ENCODE results near the gene NCEH1. TPM values are rescaled to one million over a fixed set of nuclear protein-coding genes. Genes with fewer than 3 reads are reported as not detected.
A peak's percentile ranks its signal among the peaks of the same experiment; 100 is the strongest.

NCEH1 gene
- polyA plus RNA-seq, 3 donors = 8.6 to 23.9 (median 20.7) TPM

- peak overlapping the region in 2 of 7 donors; percentile 16 to 71 for H3K27ac Mint-ChIP-seq
- Histone ChIP-seq H2AFZ (ENCODE audit: insufficient read depth, low read depth, low read length, poor library complexity, severe bottlenecking) (no peak overlapping the region), H3K9ac (ENCODE audit: insufficient read depth, low read length, poor library complexity, severe bottlenecking) (no peak overlapping the region), H3K4me1 (ENCODE audit: control insufficient read depth in 1 of 2, insufficient read depth in 2 of 2, low read length in 2 of 2) (peaks cover 13 to 24% of the 10 kb centered on the region in 2 donors), H3K4me2 (replicated peaks; ENCODE audit: extremely low read depth, low read length, poor library complexity, severe bottlenecking) (no peak overlapping the region), H3K27ac (ENCODE audit: low read depth in 1 of 2, low read length in 2 of 2) (no peak overlapping the region), H3K79me2 (ENCODE audit: insufficient read depth, low read length) (peaks cover 60% of the 10 kb centered on the region), H4K20me1 (ENCODE audit: insufficient read depth, low read length) (no peaks in the 10 kb centered on the region), H3K27me3 (ENCODE audit: control insufficient read depth in 2 of 2, insufficient read depth in 2 of 2, low read length in 2 of 2) (no peaks in the 10 kb centered on the region), H3K4me3 (replicated peaks in 1 of 3; ENCODE audit: low read depth in 2 of 3, low read length in 3 of 3) (no peak overlapping the region), H3K36me3 (replicated peaks in 1 of 2; ENCODE audit: control insufficient read depth in 1 of 2, insufficient read depth in 2 of 2, low read length in 2 of 2) (peaks cover 10 to 21% of the 10 kb centered on the region in 2 donors), H3K9me3 (replicated peaks in 1 of 2; ENCODE audit: control insufficient read depth in 1 of 2, insufficient read depth in 1 of 2, low read length in 2 of 2) (no peaks in the 10 kb centered on the region)
- TF ChIP-seq CTCF (IDR thresholded peaks at IDR 0.05) = no peak
- no CpG with 5 or more reads among the region's 1 CpG for WGBS (ENCODE audit: insufficient coverage)
- H3K4me3 Mint-ChIP-seq = no peak overlapping the region
- peaks cover 25% of the 10 kb centered on the region for H3K4me1 Mint-ChIP-seq
- H3K36me3 Mint-ChIP-seq = peaks cover 13 to 25% of the 10 kb centered on the region in 2 donors
- intact Hi-C loops (cut with micrococcal nuclease) = loop anchor here in 1 of 2 donors (5.0 kb wide), 2 partner anchors 41 to 76 kb away; partner anchors contain the start of gene NCEH1
- no peaks in the 10 kb centered on the region for H3K9me3 Mint-ChIP-seq
- no peaks in the 10 kb centered on the region for H3K27me3 Mint-ChIP-seq (ENCODE audit: low read depth in 3 of 3)
- DNase-seq = no peak
These were observed 42.3 kb upstream of the NCEH1 start for GRCh38 chr3:172753125-172753524.

DNA sequence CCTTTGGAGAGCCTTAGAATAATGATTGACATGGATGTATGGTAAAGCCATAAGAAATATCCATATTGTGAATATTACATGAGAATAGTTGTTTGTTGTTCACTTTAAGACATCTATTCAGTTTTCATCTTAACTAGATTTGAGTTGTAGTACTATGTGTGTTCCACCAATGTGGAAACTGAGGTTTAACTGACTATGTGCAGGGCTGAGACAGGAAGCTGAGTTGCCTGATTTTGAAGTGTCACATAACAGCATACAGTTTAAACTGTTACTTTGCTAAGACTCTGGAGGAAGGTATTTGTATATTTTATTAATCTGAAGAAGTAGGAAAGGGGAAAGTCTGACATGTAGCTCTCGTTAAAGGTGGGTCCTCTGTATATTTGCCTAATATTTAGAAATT, 41.8 kb upstream of the NCEH1 start:
- H3K79me2 ChIP-seq (ENCODE audit: insufficient read depth, low read length) = peaks cover 60% of the 10 kb centered on the region
- no peak overlapping the region for H3K4me3 Mint-ChIP-seq
- TF ChIP-seq CTCF (IDR thresholded peaks at IDR 0.05) = no peak
- no peaks in the 10 kb centered on the region for H4K20me1 ChIP-seq (ENCODE audit: insufficient read depth, low read length)
- no peak for DNase-seq
- H2AFZ ChIP-seq (ENCODE audit: insufficient read depth, low read depth, low read length, poor library complexity, severe bottlenecking) = no peak overlapping the region
- no CpG with 5 or more reads among the region's 1 CpG for WGBS (ENCODE audit: insufficient coverage)
- H3K36me3 ChIP-seq (replicated peaks in 1 of 2; ENCODE audit: control insufficient read depth in 1 of 2, insufficient read depth in 2 of 2, low read length in 2 of 2) = peaks cover 10 to 21% of the 10 kb centered on the region in 2 donors
- H3K9ac ChIP-seq (ENCODE audit: insufficient read depth, low read length, poor library complexity, severe bottlenecking) = no peak overlapping the region
- H3K4me3 ChIP-seq (replicated peaks in 1 of 3; ENCODE audit: low read depth in 2 of 3, low read length in 3 of 3) = no peak overlapping the region
- H3K27me3 ChIP-seq (ENCODE audit: control insufficient read depth in 2 of 2, insufficient read depth in 2 of 2, low read length in 2 of 2) = no peaks in the 10 kb centered on the region
- no peaks in the 10 kb centered on the region for H3K9me3 ChIP-seq (replicated peaks in 1 of 2; ENCODE audit: control insufficient read depth in 1 of 2, insufficient read depth in 1 of 2, low read length in 2 of 2)
- H3K27ac ChIP-seq (ENCODE audit: low read depth in 1 of 2, low read length in 2 of 2) = no peak overlapping the region
- H3K4me2 ChIP-seq (replicated peaks; ENCODE audit: extremely low read depth, low read length, poor library complexity, severe bottlenecking) = no peak overlapping the region
- H3K27ac Mint-ChIP-seq = peak overlapping the region in 1 of 7 donors; percentile 3
- H3K9me3 Mint-ChIP-seq = peaks cover 0 to 2% (median 0%) of the 10 kb centered on the region in 7 donors
- intact Hi-C loops (cut with micrococcal nuclease) = loop anchor here in 1 of 2 donors (5.0 kb wide), 2 partner anchors 40 to 75 kb away; partner anchors contain the start of gene NCEH1
- H3K27me3 Mint-ChIP-seq (ENCODE audit: low read depth in 3 of 3) = no peaks in the 10 kb centered on the region
- peaks cover 13 to 24% of the 10 kb centered on the region in 2 donors for H3K4me1 ChIP-seq (ENCODE audit: control insufficient read depth in 1 of 2, insufficient read depth in 2 of 2, low read length in 2 of 2)
- H3K4me1 Mint-ChIP-seq = peaks cover 25% of the 10 kb centered on the region
- H3K36me3 Mint-ChIP-seq = peaks cover 13 to 25% of the 10 kb centered on the region in 2 donors

Measured in CD14-positive monocyte (primary cell).